Mesenchymal stem cell (in vitro differentiated cells and primary cell): Measurements from ENCODE around the gene MBNL2.

Source experiments
- DNase-seq: peaks from one replicate; pipeline ENCODE4 v3.0.0-alpha.2; 2013
- H2AFZ ChIP-seq: one replicate; pipeline ENCODE4 v1.6.1; 2013; ENCODE audit warnings: low read depth, mild to moderate bottlenecking, control low read depth, inconsistent platforms, low read length, moderate library complexity
- H2AK5ac ChIP-seq: 2 replicates; pipeline ENCODE4 v1.6.1; 2013; ENCODE audit warnings: low read length, moderate library complexity, mild to moderate bottlenecking, inconsistent platforms; ENCODE audit not compliant: severe bottlenecking
- H2BK120ac ChIP-seq: one replicate; pipeline ENCODE4 v1.6.1; 2013; ENCODE audit warnings: low read depth, mild to moderate bottlenecking, inconsistent platforms, low read length, moderate library complexity
- H2BK12ac ChIP-seq, 2 experiments: one replicate each; pipeline ENCODE4 v1.6.1; 2013; ENCODE audit warnings: inconsistent platforms in 2 of 2, low read length in 2 of 2, mild to moderate bottlenecking in 2 of 2, moderate library complexity in 2 of 2, control low read depth in 1 of 2
- H2BK15ac ChIP-seq: one replicate; pipeline ENCODE4 v1.6.1; 2013; ENCODE audit warnings: mild to moderate bottlenecking, low read depth, inconsistent platforms; ENCODE audit not compliant: poor library complexity, severe bottlenecking
- H2BK5ac ChIP-seq: 2 replicates; pipeline ENCODE4 v1.6.1; 2013; ENCODE audit warnings: low read depth, mild to moderate bottlenecking, low read length, control low read depth, inconsistent platforms; ENCODE audit not compliant: poor library complexity, severe bottlenecking
- H3K14ac ChIP-seq, 2 experiments: one replicate each; pipeline ENCODE4 v1.6.1; 2013; ENCODE audit warnings: inconsistent platforms in 2 of 2, low read length in 2 of 2, control low read depth in 1 of 2, mild to moderate bottlenecking in 1 of 2, moderate library complexity in 1 of 2
- H3K18ac ChIP-seq, 2 experiments: one replicate each; pipeline ENCODE4 v1.6.1; 2013; ENCODE audit warnings: inconsistent platforms in 2 of 2, low read length in 2 of 2, control low read depth in 1 of 2, low read depth in 1 of 2, mild to moderate bottlenecking in 1 of 2
- H3K23ac ChIP-seq, 2 experiments: one replicate each; pipeline ENCODE4 v1.6.1; 2013; ENCODE audit warnings: inconsistent platforms in 2 of 2, low read length in 2 of 2, mild to moderate bottlenecking in 2 of 2, moderate library complexity in 2 of 2, control low read depth in 1 of 2
- H3K27ac ChIP-seq: 2 replicates; pipeline ENCODE4 v1.5.1; 2013; ENCODE audit warnings: mild to moderate bottlenecking, moderate library complexity, low read length, control low read depth, inconsistent platforms; ENCODE audit not compliant: poor library complexity, severe bottlenecking
- H3K27me3 ChIP-seq, 2 experiments: 2 replicates each; pipeline versions ENCODE4 v1.6.1 to v1.7.0; 2013; ENCODE audit warnings: low read length in 2 of 2, mild to moderate bottlenecking in 2 of 2, moderate library complexity in 2 of 2, control low read depth in 1 of 2, inconsistent platforms in 1 of 2; ENCODE audit not compliant: control insufficient read depth in 1 of 2, insufficient read depth in 1 of 2
- H3K36me3 ChIP-seq, 2 experiments: 2 replicates each; pipeline versions ENCODE4 v1.6.1 to v1.7.0; 2013; ENCODE audit warnings: low read length in 2 of 2, control low read depth in 1 of 2, inconsistent platforms in 1 of 2, low read depth in 1 of 2, mild to moderate bottlenecking in 1 of 2; ENCODE audit not compliant: insufficient read depth in 2 of 2, control insufficient read depth in 1 of 2
- H3K4ac ChIP-seq, 2 experiments: one replicate each; pipeline ENCODE4 v1.6.1; 2013; ENCODE audit warnings: inconsistent platforms in 2 of 2, low read length in 2 of 2, mild to moderate bottlenecking in 2 of 2, moderate library complexity in 2 of 2, control low read depth in 1 of 2, low read depth in 1 of 2
- H3K4me1 ChIP-seq: 2 replicates; pipeline ENCODE4 v1.6.1; 2013; ENCODE audit warnings: low read depth, low read length, control low read depth; ENCODE audit not compliant: control insufficient read depth, insufficient read depth
- H3K4me2 ChIP-seq: 2 replicates; pipeline ENCODE4 v1.6.1; 2013; ENCODE audit warnings: low read length, mild to moderate bottlenecking, inconsistent platforms; ENCODE audit not compliant: poor library complexity, severe bottlenecking
- H3K4me3 ChIP-seq, 2 experiments: 2 replicates each; pipeline versions ENCODE4 v1.5.1 to v1.7.0; 2013; ENCODE audit warnings: low read length in 2 of 2, mild to moderate bottlenecking in 2 of 2, control low read depth in 1 of 2, low read depth in 1 of 2; ENCODE audit not compliant: insufficient read depth in 1 of 2
- H3K79me1 ChIP-seq: replicated peaks from 2 replicates; pipeline ENCODE4 v1.6.1; 2013; ENCODE audit warnings: mild to moderate bottlenecking, control low read depth, low read length, inconsistent platforms; ENCODE audit not compliant: poor library complexity, severe bottlenecking
- H3K9ac ChIP-seq: 2 replicates; pipeline ENCODE4 v1.7.0; 2013; ENCODE audit warnings: mild to moderate bottlenecking, low read length, moderate library complexity
- H3K9me3 ChIP-seq: 2 replicates; pipeline ENCODE4 v1.7.0; 2013; ENCODE audit warnings: mild to moderate bottlenecking, low read length; ENCODE audit not compliant: control insufficient read depth
- H4K8ac ChIP-seq: one replicate; pipeline ENCODE4 v1.6.1; 2013; ENCODE audit warnings: inconsistent platforms, mild to moderate bottlenecking, low read length, moderate library complexity
- H4K91ac ChIP-seq: one replicate; pipeline ENCODE4 v1.6.1; 2013; ENCODE audit warnings: mild to moderate bottlenecking, low read length, inconsistent platforms
- WGBS: methylation state at CpG from one replicate; pipeline ENCODE4 v1.1.7; 2013; ENCODE audit warnings: mixed read lengths; 5-methylcytosine and 5-hydroxymethylcytosine counted together

The MBNL2 gene

GRCh38 chr13:97182111-97182890 lies 39.8 kb upstream of the MBNL2 start:
- no peaks in the 10 kb centered on the region for H3K4me1 ChIP-seq
- H3K9ac ChIP-seq = no peak overlapping the region
- H3K4me3 ChIP-seq = no peak overlapping the region
- H3K14ac ChIP-seq = no peak overlapping the region
- DNase-seq = no peak
- H3K27me3 ChIP-seq = peaks cover 0 to 5% of the 10 kb centered on the region in 2 experiments
- H3K23ac ChIP-seq = no peak overlapping the region
- no peak overlapping the region for H2AFZ ChIP-seq
- no peak overlapping the region for H3K18ac ChIP-seq
- H2AK5ac ChIP-seq = no peak overlapping the region
- no peak overlapping the region for H2BK120ac ChIP-seq
- no peak overlapping the region for H3K4me2 ChIP-seq
- no peak overlapping the region for H4K91ac ChIP-seq
- no peak overlapping the region for H3K27ac ChIP-seq
- no peak overlapping the region for H4K8ac ChIP-seq
- no peaks in the 10 kb centered on the region for H3K9me3 ChIP-seq
- H2BK5ac ChIP-seq = no peak overlapping the region
- no peak overlapping the region for H2BK15ac ChIP-seq
- WGBS = 91% methylated on average over 4 of the region's 6 CpGs
- no peaks in the 10 kb centered on the region for H3K79me1 ChIP-seq
- no peaks in the 10 kb centered on the region for H3K36me3 ChIP-seq
- no peak overlapping the region for H3K4ac ChIP-seq
- no peak overlapping the region for H2BK12ac ChIP-seq

GRCh38 chr13:97185291-97185690 lies 36.8 kb upstream of the MBNL2 start:
- H4K8ac ChIP-seq = no peak overlapping the region
- H3K4ac ChIP-seq = no peak overlapping the region
- no peak overlapping the region for H3K4me3 ChIP-seq
- H3K4me2 ChIP-seq = no peak overlapping the region
- no peaks in the 10 kb centered on the region for H3K36me3 ChIP-seq
- no peak overlapping the region for H2BK15ac ChIP-seq
- no peaks in the 10 kb centered on the region for H3K79me1 ChIP-seq
- DNase-seq = no peak
- H3K27ac ChIP-seq = no peak overlapping the region
- H3K9ac ChIP-seq = no peak overlapping the region
- H2BK12ac ChIP-seq = no peak overlapping the region
- H2AK5ac ChIP-seq = no peak overlapping the region
- no peak overlapping the region for H3K18ac ChIP-seq
- 89% methylated on average over 3 of the region's 3 CpGs for WGBS
- peaks cover 0 to 5% of the 10 kb centered on the region in 2 experiments for H3K27me3 ChIP-seq
- no peaks in the 10 kb centered on the region for H3K4me1 ChIP-seq
- no peak overlapping the region for H2BK120ac ChIP-seq
- no peaks in the 10 kb centered on the region for H3K9me3 ChIP-seq
- H2AFZ ChIP-seq = no peak overlapping the region
- no peak overlapping the region for H3K14ac ChIP-seq
- H3K23ac ChIP-seq = no peak overlapping the region
- H2BK5ac ChIP-seq = no peak overlapping the region
- no peak overlapping the region for H4K91ac ChIP-seq

DNA sequence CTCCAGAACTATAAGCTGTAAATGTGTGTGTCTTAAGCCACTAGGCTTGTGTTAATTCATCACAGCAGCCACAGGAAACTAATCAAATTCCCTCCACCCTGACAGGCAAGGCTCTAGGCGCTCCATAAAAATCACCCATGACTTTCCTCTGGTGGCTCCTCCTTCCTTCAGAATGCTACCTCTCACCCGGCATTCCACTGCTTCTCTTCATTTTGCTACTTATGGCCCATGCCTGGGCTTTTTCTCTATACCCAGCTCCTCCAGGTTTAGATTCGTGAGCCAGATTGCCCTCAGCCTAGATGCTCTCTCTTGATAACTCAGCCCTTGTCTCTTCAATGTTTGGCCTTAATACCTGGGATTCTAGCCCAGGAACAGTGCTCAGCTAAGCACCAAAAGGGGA lies 36.4 kb upstream of the MBNL2 start:
- H3K36me3 ChIP-seq = no peaks in the 10 kb centered on the region
- no peak overlapping the region for H4K8ac ChIP-seq
- H3K4me3 ChIP-seq = no peak overlapping the region
- peaks cover 0 to 5% of the 10 kb centered on the region in 2 experiments for H3K27me3 ChIP-seq
- H2AK5ac ChIP-seq = no peak overlapping the region
- H3K9ac ChIP-seq = no peak overlapping the region
- 95% methylated on average over 3 of the region's 3 CpGs for WGBS
- no peak overlapping the region for H2AFZ ChIP-seq
- H2BK15ac ChIP-seq = no peak overlapping the region
- no peak overlapping the region for H3K18ac ChIP-seq
- no peak overlapping the region for H4K91ac ChIP-seq
- H3K4me2 ChIP-seq = no peak overlapping the region
- no peak overlapping the region for H2BK5ac ChIP-seq
- no peak for DNase-seq
- H2BK12ac ChIP-seq = no peak overlapping the region
- H3K23ac ChIP-seq = no peak overlapping the region
- H3K79me1 ChIP-seq = no peaks in the 10 kb centered on the region
- no peak overlapping the region for H3K27ac ChIP-seq
- no peak overlapping the region for H3K4ac ChIP-seq
- no peaks in the 10 kb centered on the region for H3K9me3 ChIP-seq
- no peak overlapping the region for H3K14ac ChIP-seq
- H2BK120ac ChIP-seq = no peak overlapping the region
- H3K4me1 ChIP-seq = no peaks in the 10 kb centered on the region

DNA sequence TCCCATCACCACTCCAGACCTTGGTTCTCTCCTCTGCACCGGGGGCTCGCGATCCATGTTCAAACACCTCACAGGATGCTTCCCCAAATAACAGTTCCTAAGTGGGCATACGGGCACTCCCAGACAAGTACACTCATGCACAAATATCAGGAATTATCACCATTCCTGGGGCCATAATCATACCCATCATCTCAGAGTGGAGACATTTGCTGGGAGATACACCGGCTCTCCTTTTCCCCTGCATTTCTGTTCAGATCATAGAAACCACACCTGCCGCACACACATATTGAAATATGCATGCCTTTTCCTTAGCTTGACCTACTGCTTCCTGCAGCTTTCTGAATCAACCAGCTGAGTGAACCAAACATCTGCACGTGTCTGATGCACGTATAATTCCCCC lies 33.9 kb upstream of the MBNL2 start:
- no peak overlapping the region for H3K4me3 ChIP-seq
- H4K8ac ChIP-seq = no peak overlapping the region
- no peak overlapping the region for H4K91ac ChIP-seq
- no peaks in the 10 kb centered on the region for H3K4me1 ChIP-seq
- H3K23ac ChIP-seq = no peak overlapping the region
- H3K36me3 ChIP-seq = no peaks in the 10 kb centered on the region
- no peak overlapping the region for H3K27ac ChIP-seq
- no peak overlapping the region for H3K14ac ChIP-seq
- H2BK15ac ChIP-seq = peak overlapping the region; percentile 4
- H3K27me3 ChIP-seq = peaks cover 0 to 5% of the 10 kb centered on the region in 2 experiments
- 92% methylated on average over 8 of the region's 8 CpGs for WGBS
- no peak overlapping the region for H2AFZ ChIP-seq
- H3K79me1 ChIP-seq = no peaks in the 10 kb centered on the region
- no peak overlapping the region for H2AK5ac ChIP-seq
- no peak overlapping the region for H3K4ac ChIP-seq
- H2BK5ac ChIP-seq = no peak overlapping the region
- no peak overlapping the region for H2BK120ac ChIP-seq
- H2BK12ac ChIP-seq = no peak overlapping the region
- DNase-seq = no peak
- H3K18ac ChIP-seq = no peak overlapping the region
- no peak overlapping the region for H3K9ac ChIP-seq
- no peak overlapping the region for H3K4me2 ChIP-seq
- no peaks in the 10 kb centered on the region for H3K9me3 ChIP-seq
